Fibroblast of lung (primary cell): Measurements from ENCODE around the gene PHC2. TPM values are rescaled to one million over a fixed set of nuclear protein-coding genes. Genes with fewer than 3 reads are reported as not detected.

Experiments used
- DNase-seq, 2 donors: peaks; one replicate each; pipeline versions ENCODE4 v3.0.0 to v3.0.0-alpha.2; 2010; ENCODE audit warnings: low read depth in 2 of 2
- H2AFZ ChIP-seq: 2 replicates; pipeline ENCODE4 v1.5.1; 2012; ENCODE audit warnings: low read length, control low read depth, inconsistent platforms
- H3K27ac ChIP-seq: 2 replicates; pipeline ENCODE4 v1.5.1; 2011; ENCODE audit warnings: low read length, control low read depth; ENCODE audit not compliant: insufficient read depth
- H3K27me3 ChIP-seq: 2 replicates; pipeline ENCODE4 v1.5.1; 2011; ENCODE audit warnings: mild to moderate bottlenecking, low read length; ENCODE audit not compliant: control insufficient read depth, insufficient read depth
- H3K36me3 ChIP-seq: 2 replicates; pipeline ENCODE4 v1.5.1; 2011; ENCODE audit warnings: low read length; ENCODE audit not compliant: control insufficient read depth, insufficient read depth
- H3K4me1 ChIP-seq: 2 replicates; pipeline ENCODE4 v1.5.1; 2011; ENCODE audit warnings: low read length; ENCODE audit not compliant: control insufficient read depth, insufficient read depth; ENCODE audit errors: extremely low read depth
- H3K4me2 ChIP-seq: 2 replicates; pipeline ENCODE4 v1.5.1; 2011; ENCODE audit warnings: low read length, control low read depth; ENCODE audit not compliant: insufficient read depth; ENCODE audit errors: extremely low read depth
- H3K4me3 ChIP-seq, 4 experiments: fragments of 200-600 bp in 1 of 4; sonication (generic) in 1 of 4; replicated peaks in 1 of 4; 2 replicates each; pipeline ENCODE4 v1.5.1; 2011 to 2016; ENCODE audit warnings: low read length in 4 of 4, low read depth in 3 of 4, mild to moderate bottlenecking in 3 of 4, control low read depth in 2 of 4, inconsistent platforms in 1 of 4, mixed read lengths in 1 of 4; ENCODE audit not compliant: insufficient read depth in 1 of 4; ENCODE audit errors: control extremely low read depth in 1 of 4
- H3K79me2 ChIP-seq: 2 replicates; pipeline ENCODE4 v1.5.1; 2012; ENCODE audit warnings: mild to moderate bottlenecking, low read length, inconsistent platforms; ENCODE audit not compliant: control insufficient read depth, insufficient read depth
- H3K9ac ChIP-seq: 2 replicates; pipeline ENCODE4 v1.5.1; 2011; ENCODE audit warnings: mild to moderate bottlenecking, low read length, control low read depth; ENCODE audit not compliant: insufficient read depth
- H3K9me3 ChIP-seq: 2 replicates; pipeline ENCODE4 v1.5.1; 2012; ENCODE audit warnings: low read depth, low read length; ENCODE audit not compliant: control insufficient read depth, insufficient read depth
- H4K20me1 ChIP-seq: 2 replicates; pipeline ENCODE4 v1.5.1; 2011; ENCODE audit warnings: low read length; ENCODE audit not compliant: control insufficient read depth, insufficient read depth; ENCODE audit errors: extremely low read depth
- EZH2 ChIP-seq: IDR thresholded peaks from 2 replicates; pipeline ENCODE4 v1.5.1; 2012; ENCODE audit warnings: low read length, control low read depth, mild to moderate bottlenecking; ENCODE audit errors: missing control alignments
- polyA plus RNA-seq, 2 donors: library from polyadenylated mRNA; depleted of rRNA in 1 of 2; stranded (reverse) in 1 of 2; unstranded in 1 of 2; fragments of >200 nt; gene quantifications; 2 replicates each; pipeline ENCODE4 v1.2.1, GENCODE V29; 2011 to 2012; ENCODE audit warnings: missing spikeins in 1 of 2
- total RNA-seq: library from RNA; depleted of rRNA; stranded (reverse); fragments of >200 nt; gene quantifications from 2 replicates; pipeline ENCODE4 v1.2.1, GENCODE V29; 2014
- TF ChIP-seq, protein P1 (sequence below), 2 donors: IDR thresholded peaks in 1 of 2; conservative IDR thresholded peaks in 1 of 2; 1 replicate in 1 of 2; 2 replicates in 1 of 2; pipeline ENCODE4 v1.5.1; 2011 to 2012; ENCODE audit warnings: low read length in 2 of 2, control low read depth in 1 of 2, inconsistent platforms in 1 of 2, low read depth in 1 of 2, mild to moderate bottlenecking in 1 of 2

The PHC2 gene
- total and polyA plus RNA-seq, 2 donors (not counting 1 experiment from before 2014, with no cell fraction given): 62.6 to 75.8 TPM

DNA sequence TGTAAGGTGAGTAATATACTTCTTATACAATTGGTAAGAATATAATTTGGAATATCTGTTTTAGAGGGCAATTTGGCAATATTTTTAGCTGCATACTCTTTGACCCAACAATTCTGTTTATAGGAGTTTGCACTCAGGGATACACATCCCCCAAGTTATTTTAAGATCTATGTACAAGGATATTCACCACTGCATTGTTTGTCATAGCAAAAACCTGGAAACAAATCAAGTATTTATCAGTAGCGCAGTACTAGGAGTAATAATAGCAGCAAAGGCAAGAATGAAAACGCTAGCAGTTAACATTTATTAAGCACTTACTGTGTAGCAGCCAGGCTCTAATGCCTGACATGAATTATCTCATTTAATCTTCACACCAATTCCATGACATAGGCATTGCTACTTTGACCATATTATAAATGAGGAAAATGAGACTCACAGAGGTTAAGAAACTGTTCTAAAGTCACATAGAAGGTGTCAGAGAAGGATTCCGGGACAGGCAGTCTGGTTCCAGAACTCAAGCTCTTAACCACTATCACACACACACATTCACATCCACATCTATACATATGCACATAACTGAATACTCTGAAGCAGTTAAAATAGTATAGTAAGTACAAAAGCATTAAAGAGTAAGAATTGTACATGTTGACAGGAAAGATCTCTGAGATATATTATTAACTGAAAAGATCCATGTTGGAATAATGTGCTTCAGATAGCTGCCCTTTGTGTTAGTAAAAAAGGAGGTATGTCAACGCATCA lies 30.6 kb downstream of the PHC2 start:
- Histone ChIP-seq H3K4me2 (no peak overlapping the region), H3K4me3 (no peak overlapping the region), H3K79me2 (no peaks in the 10 kb centered on the region), H3K4me1 (peaks cover 3% of the 10 kb centered on the region), H2AFZ (no peak overlapping the region), H3K9ac (no peak overlapping the region), H3K9me3 (no peaks in the 10 kb centered on the region), H4K20me1 (no peaks in the 10 kb centered on the region), H3K36me3 (no peaks in the 10 kb centered on the region), H3K27me3 (no peaks in the 10 kb centered on the region), H3K27ac (no peak overlapping the region)
- TF ChIP-seq, protein P1, sequence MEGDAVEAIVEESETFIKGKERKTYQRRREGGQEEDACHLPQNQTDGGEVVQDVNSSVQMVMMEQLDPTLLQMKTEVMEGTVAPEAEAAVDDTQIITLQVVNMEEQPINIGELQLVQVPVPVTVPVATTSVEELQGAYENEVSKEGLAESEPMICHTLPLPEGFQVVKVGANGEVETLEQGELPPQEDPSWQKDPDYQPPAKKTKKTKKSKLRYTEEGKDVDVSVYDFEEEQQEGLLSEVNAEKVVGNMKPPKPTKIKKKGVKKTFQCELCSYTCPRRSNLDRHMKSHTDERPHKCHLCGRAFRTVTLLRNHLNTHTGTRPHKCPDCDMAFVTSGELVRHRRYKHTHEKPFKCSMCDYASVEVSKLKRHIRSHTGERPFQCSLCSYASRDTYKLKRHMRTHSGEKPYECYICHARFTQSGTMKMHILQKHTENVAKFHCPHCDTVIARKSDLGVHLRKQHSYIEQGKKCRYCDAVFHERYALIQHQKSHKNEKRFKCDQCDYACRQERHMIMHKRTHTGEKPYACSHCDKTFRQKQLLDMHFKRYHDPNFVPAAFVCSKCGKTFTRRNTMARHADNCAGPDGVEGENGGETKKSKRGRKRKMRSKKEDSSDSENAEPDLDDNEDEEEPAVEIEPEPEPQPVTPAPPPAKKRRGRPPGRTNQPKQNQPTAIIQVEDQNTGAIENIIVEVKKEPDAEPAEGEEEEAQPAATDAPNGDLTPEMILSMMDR (conservative IDR thresholded peaks at IDR 0.05 in 1 of 2, IDR thresholded peaks at IDR 0.05 in 1 of 2; ENCODE audit: low read depth in 1 of 2, low read length in 2 of 2): no peak
- TF ChIP-seq EZH2: no peak
- DNase-seq: no peak

DNA sequence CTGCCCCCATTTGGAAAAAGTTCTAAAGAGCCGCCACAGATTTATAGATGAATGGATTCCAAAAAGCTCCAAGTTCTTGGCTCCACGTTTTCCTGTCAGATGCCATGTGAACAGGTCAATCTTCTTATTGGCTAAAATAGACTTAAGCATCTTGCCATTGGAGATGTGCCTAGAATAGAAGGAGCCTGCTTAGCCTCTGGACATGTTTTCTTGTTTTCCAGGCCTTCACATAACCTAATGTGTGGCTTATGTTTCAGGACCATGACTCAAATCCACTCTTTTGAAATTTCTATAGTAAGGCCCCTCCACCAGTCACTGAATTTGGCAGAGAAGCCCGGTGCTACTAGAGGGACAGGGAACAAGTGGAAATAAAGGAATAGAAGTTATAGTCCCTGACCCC lies 31.5 kb downstream of the PHC2 start:
- Histone ChIP-seq H3K27ac (no peak overlapping the region), H3K4me2 (no peak overlapping the region), H3K4me1 (peaks cover 3% of the 10 kb centered on the region), H3K36me3 (no peaks in the 10 kb centered on the region), H3K79me2 (no peaks in the 10 kb centered on the region), H3K9ac (no peak overlapping the region), H3K4me3 (no peak overlapping the region), H4K20me1 (no peaks in the 10 kb centered on the region), H3K9me3 (no peaks in the 10 kb centered on the region), H2AFZ (no peak overlapping the region), H3K27me3 (no peaks in the 10 kb centered on the region)
- no peak for TF ChIP-seq EZH2
- TF ChIP-seq, protein P1 (conservative IDR thresholded peaks at IDR 0.05 in 1 of 2, IDR thresholded peaks at IDR 0.05 in 1 of 2; ENCODE audit: low read depth in 1 of 2, low read length in 2 of 2): no peak
- peak in 1 of 2 donors; percentile 51 for DNase-seq

DNA sequence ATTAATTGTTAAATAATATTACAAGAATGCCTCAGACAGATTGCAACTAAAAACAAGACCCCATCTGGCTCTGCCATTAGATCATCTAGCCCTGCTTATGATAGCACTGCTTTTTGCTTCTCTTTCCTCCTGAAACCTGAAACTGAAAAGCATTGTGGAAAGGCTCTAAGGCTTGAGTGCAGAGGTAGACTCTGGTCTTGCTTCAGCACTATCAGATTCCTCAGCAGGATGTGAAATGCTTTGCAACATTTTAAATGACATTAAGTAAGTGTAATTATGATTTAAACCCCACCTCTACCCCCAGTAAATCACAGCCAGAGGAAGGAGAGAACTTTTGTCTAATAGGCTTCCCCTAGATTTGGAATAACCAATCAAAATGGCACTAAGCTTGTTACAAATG lies 32.9 kb downstream of the PHC2 start:
- TF ChIP-seq, protein P1 (conservative IDR thresholded peaks at IDR 0.05 in 1 of 2, IDR thresholded peaks at IDR 0.05 in 1 of 2; ENCODE audit: low read depth in 1 of 2, low read length in 2 of 2): no peak
- TF ChIP-seq EZH2: no peak
- no peaks in the 10 kb centered on the region for H3K9me3 ChIP-seq
- no peak overlapping the region for H3K9ac ChIP-seq
- H3K36me3 ChIP-seq: no peaks in the 10 kb centered on the region
- no peaks in the 10 kb centered on the region for H4K20me1 ChIP-seq
- H3K4me3 ChIP-seq: no peak overlapping the region
- H3K27me3 ChIP-seq: no peaks in the 10 kb centered on the region
- no peak overlapping the region for H2AFZ ChIP-seq
- no peak overlapping the region for H3K27ac ChIP-seq
- no peaks in the 10 kb centered on the region for H3K79me2 ChIP-seq
- DNase-seq: no peak
- H3K4me2 ChIP-seq: no peak overlapping the region
- H3K4me1 ChIP-seq: peaks cover 12% of the 10 kb centered on the region
